HepG2 (cell line): Measurements from ENCODE around the gene LAMA5. TPM values are rescaled to one million over a fixed set of nuclear protein-coding genes. Genes with fewer than 3 reads are reported as not detected.

ENCODE experiments used
- CAMTA2 ChIP-seq: sonication (generic); formaldehyde crosslinking; IDR thresholded peaks from 2 replicates; pipeline ENCODE4 v1.4.0; 2020; ENCODE audit warnings: mild to moderate bottlenecking, missing genetic modification reagents, borderline replicate concordance
- ERF ChIP-seq: IDR thresholded peaks from 2 replicates; pipeline ENCODE4 v1.6.1; 2018; ENCODE audit warnings: missing biosample characterization, missing genetic modification reagents
- ETV6 ChIP-seq: sonication (generic); formaldehyde crosslinking; conservative IDR thresholded peaks from 2 replicates; pipeline ENCODE4 v1.4.0; 2020; ENCODE audit warnings: missing genetic modification reagents
- FOXM1 ChIP-seq: sonication (generic); formaldehyde crosslinking; IDR thresholded peaks from 2 replicates; pipeline ENCODE4 v1.5.0; 2020; ENCODE audit warnings: missing genetic modification reagents
- GABPB1 ChIP-seq: IDR thresholded peaks from 2 replicates; pipeline ENCODE4 v1.6.1; 2016; ENCODE audit warnings: mild to moderate bottlenecking, missing genetic modification reagents, moderate library complexity, missing compliant biosample characterization
- HIVEP1 ChIP-seq: sonication (generic); formaldehyde crosslinking; IDR thresholded peaks from 2 replicates; pipeline ENCODE4 v1.4.0; 2020; ENCODE audit warnings: mild to moderate bottlenecking, missing genetic modification reagents
- JUN ChIP-seq: sonication (generic); formaldehyde crosslinking; IDR thresholded peaks from 2 replicates; pipeline ENCODE4 v1.4.0; 2020; ENCODE audit warnings: mild to moderate bottlenecking, missing genetic modification reagents
- KDM4B ChIP-seq: sonication (generic); formaldehyde crosslinking; IDR thresholded peaks from 2 replicates; pipeline ENCODE4 v1.4.0; 2020; ENCODE audit warnings: missing genetic modification reagents
- NFIB ChIP-seq: sonication (generic); formaldehyde crosslinking; IDR thresholded peaks from 2 replicates; pipeline ENCODE4 v1.9.0; 2021; ENCODE audit warnings: missing genetic modification reagents, mild to moderate bottlenecking, borderline replicate concordance
- SOX5 ChIP-seq: IDR thresholded peaks from 2 replicates; pipeline ENCODE4 v1.6.1; 2016; ENCODE audit warnings: borderline replicate concordance
- TAF1 ChIP-seq: sonication (generic); formaldehyde crosslinking; IDR thresholded peaks from 2 replicates; pipeline ENCODE4 v1.4.0; 2020; ENCODE audit warnings: missing genetic modification reagents
- TMF1 ChIP-seq: sonication (generic); formaldehyde crosslinking; IDR thresholded peaks from 2 replicates; pipeline ENCODE4 v1.8.1; 2022; ENCODE audit warnings: low read depth, missing genetic modification reagents
- YY1 ChIP-seq: IDR thresholded peaks from 2 replicates; pipeline ENCODE4 v1.6.1; 2011; ENCODE audit warnings: low read length, low read depth, moderate library complexity, mild to moderate bottlenecking; ENCODE audit not compliant: insufficient read depth, insufficient replicate concordance
- ZFP1 ChIP-seq: IDR thresholded peaks from 2 replicates; pipeline ENCODE4 v1.6.1; 2016
- ZFP36L1 ChIP-seq: sonication (generic); formaldehyde crosslinking; IDR thresholded peaks from 2 replicates; pipeline ENCODE4 v1.8.0; 2022; ENCODE audit warnings: mild to moderate bottlenecking, missing genetic modification reagents, moderate library complexity
- ZFY ChIP-seq: sonication (generic); formaldehyde crosslinking; IDR thresholded peaks from 2 replicates; pipeline ENCODE4 v1.4.0; 2020; ENCODE audit warnings: missing genetic modification reagents
- ZNF263 ChIP-seq: sonication (generic); formaldehyde crosslinking; IDR thresholded peaks from 2 replicates; pipeline ENCODE4 v1.4.0; 2020; ENCODE audit warnings: missing genetic modification reagents
- ZNF451 ChIP-seq: sonication (generic); formaldehyde crosslinking; IDR thresholded peaks from 2 replicates; pipeline ENCODE4 v1.5.0; 2020; ENCODE audit warnings: mild to moderate bottlenecking, missing genetic modification reagents
- ZNF616 ChIP-seq: sonication (generic); formaldehyde crosslinking; IDR thresholded peaks from 2 replicates; pipeline ENCODE4 v1.5.0; 2020; ENCODE audit warnings: low read depth, mild to moderate bottlenecking, missing genetic modification reagents
- ZNF724P ChIP-seq: sonication (generic); formaldehyde crosslinking; IDR thresholded peaks from 2 replicates; pipeline ENCODE4 v1.8.0; 2022; ENCODE audit warnings: missing genetic modification reagents, borderline replicate concordance
- ZNF776 ChIP-seq: sonication (generic); formaldehyde crosslinking; IDR thresholded peaks from 2 replicates; pipeline ENCODE4 v1.4.0; 2020; ENCODE audit warnings: mild to moderate bottlenecking, missing genetic modification reagents
- polyA plus RNA-seq, 8 experiments: library from polyadenylated mRNA; depleted of rRNA in 3 of 8; stranded (reverse) in 7 of 8; unstranded in 1 of 8; fragments of >200 nt; fragmentation: Illumina TruSeq in 4 of 8; extraction: Trizol in 4 of 8; gene quantifications; 2 replicates each; pipeline versions ENCODE4 v1.2.1 to v1.2.3, GENCODE V29; 2011 to 2016; ENCODE audit warnings: low read depth in 4 of 8, missing spikeins in 1 of 8, mixed read lengths in 1 of 8; ENCODE audit not compliant: insufficient read depth in 1 of 8
- total RNA-seq, 5 experiments: library from RNA; depleted of rRNA; stranded (reverse); fragments of >200 nt; fragmentation: Illumina TruSeq; extraction: Trizol; gene quantifications; 2 replicates each; pipeline ENCODE4 v1.2.3, GENCODE V29; 2016; ENCODE audit warnings: low read depth in 1 of 5
- TF ChIP-seq, protein P1 (sequence below): sonication (generic); formaldehyde crosslinking; IDR thresholded peaks from 2 replicates; pipeline ENCODE4 v1.4.0; 2020; ENCODE audit warnings: missing genetic modification reagents
- TF ChIP-seq, protein P2 (sequence below): sonication (generic); formaldehyde crosslinking; IDR thresholded peaks from 2 replicates; pipeline ENCODE4 v1.5.0; 2020; ENCODE audit warnings: missing genetic modification reagents
- TF ChIP-seq, protein P3 (sequence below): sonication (generic); formaldehyde crosslinking; IDR thresholded peaks from 2 replicates; pipeline ENCODE4 v1.4.0; 2020; ENCODE audit warnings: mild to moderate bottlenecking, low read depth, missing genetic modification reagents
- TF ChIP-seq, protein P4 (sequence below): sonication (generic); formaldehyde crosslinking; IDR thresholded peaks from 2 replicates; pipeline ENCODE4 v1.5.0; 2020; ENCODE audit warnings: mild to moderate bottlenecking, low read depth, missing genetic modification reagents, borderline replicate concordance
- TF ChIP-seq, protein P5 (sequence below): sonication (generic); formaldehyde crosslinking; IDR thresholded peaks from 2 replicates; pipeline ENCODE4 v1.5.0; 2020; ENCODE audit warnings: missing genetic modification reagents

Gene LAMA5
- total and polyA plus RNA-seq, 2 of the 13 experiments (the other 11 are each of a cell fraction or from before 2014, with no cell fraction given): 21.0 to 44.7 TPM

DNA sequence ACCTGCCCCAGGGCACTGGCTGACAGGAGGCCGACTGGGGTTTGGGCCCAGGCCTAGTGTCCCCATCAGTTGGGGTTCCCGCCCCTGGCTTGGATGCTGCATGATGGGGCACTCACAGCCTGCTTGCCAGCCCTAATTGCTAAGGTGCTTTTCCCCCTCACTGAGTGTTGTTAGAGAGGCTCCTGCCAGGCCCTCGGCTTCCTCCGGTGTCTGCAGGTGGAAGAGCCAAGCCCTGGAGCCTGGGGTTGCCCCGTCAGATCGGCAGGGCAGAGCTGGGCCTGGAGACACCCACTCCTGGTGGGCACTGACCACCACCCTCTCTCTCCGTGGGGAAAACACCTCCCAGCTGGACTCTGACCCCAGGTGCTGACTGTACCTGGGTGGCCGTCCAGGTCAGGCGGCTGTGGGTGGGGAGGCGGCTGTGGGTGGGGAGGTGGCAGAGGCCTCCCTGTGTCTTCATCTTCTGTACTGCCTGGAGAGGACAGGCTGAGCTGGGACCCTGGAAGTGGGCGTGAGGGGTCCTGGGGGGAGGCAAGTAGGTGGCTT lies 46.0 kb upstream of the LAMA5 start (continued):
- no peak for TF ChIP-seq ZFP36L1 (CRISPR knock-in tag)
- TF ChIP-seq ZNF724P (CRISPR knock-in tag): no peak
- no peak for TF ChIP-seq ZNF263 (CRISPR knock-in tag)
- TF ChIP-seq FOXM1: no peak
- no peak for TF ChIP-seq GABPB1
- peak; percentile 65; the same call in 1 of the 2 replicates for TF ChIP-seq ZNF776 (CRISPR knock-in tag)
- TF ChIP-seq, protein P1, sequence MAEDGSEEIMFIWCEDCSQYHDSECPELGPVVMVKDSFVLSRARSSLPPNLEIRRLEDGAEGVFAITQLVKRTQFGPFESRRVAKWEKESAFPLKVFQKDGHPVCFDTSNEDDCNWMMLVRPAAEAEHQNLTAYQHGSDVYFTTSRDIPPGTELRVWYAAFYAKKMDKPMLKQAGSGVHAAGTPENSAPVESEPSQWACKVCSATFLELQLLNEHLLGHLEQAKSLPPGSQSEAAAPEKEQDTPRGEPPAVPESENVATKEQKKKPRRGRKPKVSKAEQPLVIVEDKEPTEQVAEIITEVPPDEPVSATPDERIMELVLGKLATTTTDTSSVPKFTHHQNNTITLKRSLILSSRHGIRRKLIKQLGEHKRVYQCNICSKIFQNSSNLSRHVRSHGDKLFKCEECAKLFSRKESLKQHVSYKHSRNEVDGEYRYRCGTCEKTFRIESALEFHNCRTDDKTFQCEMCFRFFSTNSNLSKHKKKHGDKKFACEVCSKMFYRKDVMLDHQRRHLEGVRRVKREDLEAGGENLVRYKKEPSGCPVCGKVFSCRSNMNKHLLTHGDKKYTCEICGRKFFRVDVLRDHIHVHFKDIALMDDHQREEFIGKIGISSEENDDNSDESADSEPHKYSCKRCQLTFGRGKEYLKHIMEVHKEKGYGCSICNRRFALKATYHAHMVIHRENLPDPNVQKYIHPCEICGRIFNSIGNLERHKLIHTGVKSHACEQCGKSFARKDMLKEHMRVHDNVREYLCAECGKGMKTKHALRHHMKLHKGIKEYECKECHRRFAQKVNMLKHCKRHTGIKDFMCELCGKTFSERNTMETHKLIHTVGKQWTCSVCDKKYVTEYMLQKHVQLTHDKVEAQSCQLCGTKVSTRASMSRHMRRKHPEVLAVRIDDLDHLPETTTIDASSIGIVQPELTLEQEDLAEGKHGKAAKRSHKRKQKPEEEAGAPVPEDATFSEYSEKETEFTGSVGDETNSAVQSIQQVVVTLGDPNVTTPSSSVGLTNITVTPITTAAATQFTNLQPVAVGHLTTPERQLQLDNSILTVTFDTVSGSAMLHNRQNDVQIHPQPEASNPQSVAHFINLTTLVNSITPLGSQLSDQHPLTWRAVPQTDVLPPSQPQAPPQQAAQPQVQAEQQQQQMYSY (CRISPR knock-in tag): no peak
- TF ChIP-seq, protein P2, sequence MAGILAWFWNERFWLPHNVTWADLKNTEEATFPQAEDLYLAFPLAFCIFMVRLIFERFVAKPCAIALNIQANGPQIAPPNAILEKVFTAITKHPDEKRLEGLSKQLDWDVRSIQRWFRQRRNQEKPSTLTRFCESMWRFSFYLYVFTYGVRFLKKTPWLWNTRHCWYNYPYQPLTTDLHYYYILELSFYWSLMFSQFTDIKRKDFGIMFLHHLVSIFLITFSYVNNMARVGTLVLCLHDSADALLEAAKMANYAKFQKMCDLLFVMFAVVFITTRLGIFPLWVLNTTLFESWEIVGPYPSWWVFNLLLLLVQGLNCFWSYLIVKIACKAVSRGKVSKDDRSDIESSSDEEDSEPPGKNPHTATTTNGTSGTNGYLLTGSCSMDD (CRISPR knock-in tag): no peak
- TF ChIP-seq ERF (CRISPR knock-in tag): no peak
- TF ChIP-seq, protein P3, sequence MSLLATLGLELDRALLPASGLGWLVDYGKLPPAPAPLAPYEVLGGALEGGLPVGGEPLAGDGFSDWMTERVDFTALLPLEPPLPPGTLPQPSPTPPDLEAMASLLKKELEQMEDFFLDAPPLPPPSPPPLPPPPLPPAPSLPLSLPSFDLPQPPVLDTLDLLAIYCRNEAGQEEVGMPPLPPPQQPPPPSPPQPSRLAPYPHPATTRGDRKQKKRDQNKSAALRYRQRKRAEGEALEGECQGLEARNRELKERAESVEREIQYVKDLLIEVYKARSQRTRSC (CRISPR knock-in tag): no peak
- TF ChIP-seq TMF1 (CRISPR knock-in tag): 0 out of 2 replicates have a peak, but pooled peaks have one; percentile 37
- TF ChIP-seq ZNF616: peak; percentile 32; the same call in 1 of the 2 replicates
- TF ChIP-seq JUN: 0 out of 2 replicates have a peak, but pooled peaks have one; percentile 8
- TF ChIP-seq CAMTA2: 0 out of 2 replicates have a peak, but pooled peaks have one; percentile 1
- no peak for TF ChIP-seq KDM4B (CRISPR knock-in tag)
- TF ChIP-seq SOX5: no peak
- 0 out of 2 replicates have a peak, but pooled peaks have one; percentile 0 for TF ChIP-seq HIVEP1 (CRISPR knock-in tag)
- TF ChIP-seq, protein P4, sequence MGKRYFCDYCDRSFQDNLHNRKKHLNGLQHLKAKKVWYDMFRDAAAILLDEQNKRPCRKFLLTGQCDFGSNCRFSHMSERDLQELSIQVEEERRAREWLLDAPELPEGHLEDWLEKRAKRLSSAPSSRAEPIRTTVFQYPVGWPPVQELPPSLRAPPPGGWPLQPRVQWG: no peak
- TF ChIP-seq, protein P5, sequence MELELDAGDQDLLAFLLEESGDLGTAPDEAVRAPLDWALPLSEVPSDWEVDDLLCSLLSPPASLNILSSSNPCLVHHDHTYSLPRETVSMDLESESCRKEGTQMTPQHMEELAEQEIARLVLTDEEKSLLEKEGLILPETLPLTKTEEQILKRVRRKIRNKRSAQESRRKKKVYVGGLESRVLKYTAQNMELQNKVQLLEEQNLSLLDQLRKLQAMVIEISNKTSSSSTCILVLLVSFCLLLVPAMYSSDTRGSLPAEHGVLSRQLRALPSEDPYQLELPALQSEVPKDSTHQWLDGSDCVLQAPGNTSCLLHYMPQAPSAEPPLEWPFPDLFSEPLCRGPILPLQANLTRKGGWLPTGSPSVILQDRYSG (CRISPR knock-in tag): no peak
- 0 out of 2 replicates have a peak, but pooled peaks have one; percentile 2 for TF ChIP-seq ZNF451 (CRISPR knock-in tag)
- 0 out of 2 replicates have a peak, but pooled peaks have one; percentile 9 for TF ChIP-seq TAF1 (CRISPR knock-in tag)
- no peak for TF ChIP-seq ETV6 (CRISPR knock-in tag)
- no peak for TF ChIP-seq ZFY (CRISPR knock-in tag)
- TF ChIP-seq YY1: no peak
- TF ChIP-seq ZFP1 (CRISPR knock-in tag): no peak
- TF ChIP-seq NFIB (CRISPR knock-in tag): no peak
